CD1c-positive myeloid dendritic cell (primary cell): Measurements from ENCODE around the gene MYO18A.

ENCODE experiments used
- DNase-seq: peaks from one replicate; pipeline ENCODE4 v3.0.0-alpha.2; 2016; ENCODE audit errors: extremely low spot score

Gene MYO18A

GRCh38 chr17:29168079-29168758, 12.0 kb downstream of the MYO18A start:
- DNase-seq = no peak

GRCh38 chr17:29167393-29168078, 12.7 kb downstream of the MYO18A start:
- DNase-seq = no peak

GRCh38 chr17:29166507-29166887, 13.7 kb downstream of the MYO18A start:
- DNase-seq = no peak

- DNase-seq = no peak
Observed at GRCh38 chr17:29165800-29166506, 14.2 kb downstream of the MYO18A start.

- DNase-seq = no peak
Observed at GRCh38 chr17:29165261-29165660, 14.9 kb downstream of the MYO18A start.

- DNase-seq = no peak
Observed at GRCh38 chr17:29163563-29163962, 16.6 kb downstream of the MYO18A start.

- DNase-seq = no peak
Observed at GRCh38 chr17:29162909-29163341, 17.3 kb downstream of the MYO18A start.

GRCh38 chr17:29162082-29162908, 17.9 kb downstream of the MYO18A start:
- DNase-seq = no peak

- DNase-seq = no peak
Observed at GRCh38 chr17:29160253-29160652, 19.9 kb downstream of the MYO18A start.

GRCh38 chr17:29159306-29159860, 20.8 kb downstream of the MYO18A start:
- no peak for DNase-seq

- no peak for DNase-seq
Observed at GRCh38 chr17:29158488-29159275, 21.5 kb downstream of the MYO18A start.

GRCh38 chr17:29158096-29158487, 22.1 kb downstream of the MYO18A start:
- no peak for DNase-seq

GRCh38 chr17:29157310-29157709, 22.9 kb downstream of the MYO18A start:
- DNase-seq = no peak

- DNase-seq = no peak
Observed at GRCh38 chr17:29156781-29157180, 23.4 kb downstream of the MYO18A start.

GRCh38 chr17:29155966-29156338, 24.2 kb downstream of the MYO18A start:
- DNase-seq = no peak

- DNase-seq = peak; percentile 82
Observed at GRCh38 chr17:29155227-29155965, 24.8 kb downstream of the MYO18A start.

- peak; percentile 57 for DNase-seq
Observed at GRCh38 chr17:29154516-29155226, 25.5 kb downstream of the MYO18A start.

GRCh38 chr17:29151567-29151966, 28.6 kb downstream of the MYO18A start:
- no peak for DNase-seq

GRCh38 chr17:29150161-29150560, 30.0 kb downstream of the MYO18A start:
- DNase-seq = peak; percentile 48
